ENCODE measurements around the gene MEGF11.
A peak's percentile ranks its signal among the peaks of the same experiment; 100 is the strongest.

Gene MEGF11

GRCh38 chr15:65952391-65953053 is 301.0 kb downstream of the MEGF11 start:
- DNase-seq (ENCODE audit: insufficient read length, low spot score) (no peak), FAIRE-seq (peak; percentile 38)
- TF ChIP-seq POLR2A (IDR thresholded peaks at IDR 0.05; ENCODE audit: low read depth, low read length) (no peak), POLR2AphosphoS5 (IDR thresholded peaks at IDR 0.05; ENCODE audit: low read depth, low read length) (no peak), POU2F2 (IDR thresholded peaks at IDR 0.05; ENCODE audit: low read depth, low read length) (no peak), TAF1 (IDR thresholded peaks at IDR 0.05; ENCODE audit: low read depth, low read length) (no peak), SPI1 (IDR thresholded peaks at IDR 0.05; ENCODE audit: low read depth, low read length) (no peak), PAX5 (IDR thresholded peaks at IDR 0.05; ENCODE audit: insufficient read depth, low read length, severe bottlenecking) (no peak)

- no peak for DNase-seq (ENCODE audit: insufficient read length, low spot score)
- TF ChIP-seq POLR2A (IDR thresholded peaks at IDR 0.05; ENCODE audit: low read depth, low read length): no peak
- TF ChIP-seq SPI1 (IDR thresholded peaks at IDR 0.05; ENCODE audit: low read depth, low read length): no peak
- no peak for TF ChIP-seq TAF1 (IDR thresholded peaks at IDR 0.05; ENCODE audit: low read depth, low read length)
- TF ChIP-seq POLR2AphosphoS5 (IDR thresholded peaks at IDR 0.05; ENCODE audit: low read depth, low read length): no peak
- TF ChIP-seq POU2F2 (IDR thresholded peaks at IDR 0.05; ENCODE audit: low read depth, low read length): no peak
- no peak for TF ChIP-seq PAX5 (IDR thresholded peaks at IDR 0.05; ENCODE audit: insufficient read depth, low read length, severe bottlenecking)
- FAIRE-seq: no peak
These were observed 302.5 kb downstream of the MEGF11 start for GRCh38 chr15:65951007-65951406.

- no peak for DNase-seq (ENCODE audit: insufficient read length, low spot score)
- TF ChIP-seq POU2F2 (IDR thresholded peaks at IDR 0.05; ENCODE audit: low read depth, low read length) (no peak), POLR2A (IDR thresholded peaks at IDR 0.05; ENCODE audit: low read depth, low read length) (no peak)
- no peak for FAIRE-seq
These were observed 304.1 kb downstream of the MEGF11 start for GRCh38 chr15:65949491-65949890.

- FAIRE-seq (no peak), DNase-seq (ENCODE audit: insufficient read length, low spot score) (no peak)
- TF ChIP-seq SPI1 (IDR thresholded peaks at IDR 0.05; ENCODE audit: low read depth, low read length): no peak
- TF ChIP-seq POLR2AphosphoS5 (IDR thresholded peaks at IDR 0.05; ENCODE audit: low read depth, low read length): no peak
- no peak for TF ChIP-seq POLR2A (IDR thresholded peaks at IDR 0.05; ENCODE audit: low read depth, low read length)
- TF ChIP-seq PAX5 (IDR thresholded peaks at IDR 0.05; ENCODE audit: insufficient read depth, low read length, severe bottlenecking): no peak
- no peak for TF ChIP-seq POU2F2 (IDR thresholded peaks at IDR 0.05; ENCODE audit: low read depth, low read length)
- no peak for TF ChIP-seq TAF1 (IDR thresholded peaks at IDR 0.05; ENCODE audit: low read depth, low read length)
These were observed 304.5 kb downstream of the MEGF11 start for GRCh38 chr15:65949011-65949410.

- no peak for TF ChIP-seq PAX5 (IDR thresholded peaks at IDR 0.05; ENCODE audit: insufficient read depth, low read length, severe bottlenecking)
- TF ChIP-seq POLR2AphosphoS5 (IDR thresholded peaks at IDR 0.05; ENCODE audit: low read depth, low read length): no peak
- TF ChIP-seq TAF1 (IDR thresholded peaks at IDR 0.05; ENCODE audit: low read depth, low read length): no peak
- no peak for TF ChIP-seq POU2F2 (IDR thresholded peaks at IDR 0.05; ENCODE audit: low read depth, low read length)
- TF ChIP-seq SPI1 (IDR thresholded peaks at IDR 0.05; ENCODE audit: low read depth, low read length): no peak
- TF ChIP-seq POLR2A (IDR thresholded peaks at IDR 0.05; ENCODE audit: low read depth, low read length): no peak
- FAIRE-seq (no peak), DNase-seq (ENCODE audit: insufficient read length, low spot score) (no peak)
These were observed 305.2 kb downstream of the MEGF11 start for GRCh38 chr15:65948383-65948782.

- DNase-seq (ENCODE audit: insufficient read length, low spot score) (no peak), FAIRE-seq (no peak)
- TF ChIP-seq POU2F2 (IDR thresholded peaks at IDR 0.05; ENCODE audit: low read depth, low read length) (no peak), PAX5 (IDR thresholded peaks at IDR 0.05; ENCODE audit: insufficient read depth, low read length, severe bottlenecking) (no peak), SPI1 (IDR thresholded peaks at IDR 0.05; ENCODE audit: low read depth, low read length) (no peak), POLR2AphosphoS5 (IDR thresholded peaks at IDR 0.05; ENCODE audit: low read depth, low read length) (no peak), TAF1 (IDR thresholded peaks at IDR 0.05; ENCODE audit: low read depth, low read length) (no peak), POLR2A (IDR thresholded peaks at IDR 0.05; ENCODE audit: low read depth, low read length) (no peak)
These were observed 306.5 kb downstream of the MEGF11 start for GRCh38 chr15:65947041-65947440.

- FAIRE-seq (no peak), DNase-seq (ENCODE audit: insufficient read length, low spot score) (no peak)
- TF ChIP-seq SPI1 (IDR thresholded peaks at IDR 0.05; ENCODE audit: low read depth, low read length): no peak
- no peak for TF ChIP-seq POU2F2 (IDR thresholded peaks at IDR 0.05; ENCODE audit: low read depth, low read length)
These were observed 307.9 kb downstream of the MEGF11 start for GRCh38 chr15:65945616-65946015.

GRCh38 chr15:65944404-65944803 is 309.1 kb downstream of the MEGF11 start:
- no peak for DNase-seq (ENCODE audit: insufficient read length, low spot score)
- TF ChIP-seq POLR2AphosphoS5 (IDR thresholded peaks at IDR 0.05; ENCODE audit: low read depth, low read length) (no peak), PAX5 (IDR thresholded peaks at IDR 0.05; ENCODE audit: insufficient read depth, low read length, severe bottlenecking) (no peak), SPI1 (IDR thresholded peaks at IDR 0.05; ENCODE audit: low read depth, low read length) (no peak), POLR2A (IDR thresholded peaks at IDR 0.05; ENCODE audit: low read depth, low read length) (no peak), TAF1 (IDR thresholded peaks at IDR 0.05; ENCODE audit: low read depth, low read length) (no peak), POU2F2 (IDR thresholded peaks at IDR 0.05; ENCODE audit: low read depth, low read length) (no peak)
- FAIRE-seq: no peak

- FAIRE-seq (no peak), DNase-seq (ENCODE audit: insufficient read length, low spot score) (no peak)
- TF ChIP-seq POLR2A (IDR thresholded peaks at IDR 0.05; ENCODE audit: low read depth, low read length): no peak
- TF ChIP-seq SPI1 (IDR thresholded peaks at IDR 0.05; ENCODE audit: low read depth, low read length): no peak
- no peak for TF ChIP-seq TAF1 (IDR thresholded peaks at IDR 0.05; ENCODE audit: low read depth, low read length)
- no peak for TF ChIP-seq POU2F2 (IDR thresholded peaks at IDR 0.05; ENCODE audit: low read depth, low read length)
- TF ChIP-seq PAX5 (IDR thresholded peaks at IDR 0.05; ENCODE audit: insufficient read depth, low read length, severe bottlenecking): no peak
- TF ChIP-seq POLR2AphosphoS5 (IDR thresholded peaks at IDR 0.05; ENCODE audit: low read depth, low read length): no peak
These were observed 311.1 kb downstream of the MEGF11 start for GRCh38 chr15:65942436-65942835.

- no peak for FAIRE-seq
These were observed 313.0 kb downstream of the MEGF11 start for GRCh38 chr15:65940618-65940909.

More at GRCh38 chr15:65940618-65940909, 313.0 kb downstream of the MEGF11 start:
- no peak for DNase-seq (ENCODE audit: insufficient read length, low spot score)
- no peak for TF ChIP-seq POU2F2 (IDR thresholded peaks at IDR 0.05; ENCODE audit: low read depth, low read length)
- no peak for TF ChIP-seq POLR2A (IDR thresholded peaks at IDR 0.05; ENCODE audit: low read depth, low read length)
- TF ChIP-seq TAF1 (IDR thresholded peaks at IDR 0.05; ENCODE audit: low read depth, low read length): no peak
- no peak for TF ChIP-seq PAX5 (IDR thresholded peaks at IDR 0.05; ENCODE audit: insufficient read depth, low read length, severe bottlenecking)
- no peak for TF ChIP-seq SPI1 (IDR thresholded peaks at IDR 0.05; ENCODE audit: low read depth, low read length)
- no peak for TF ChIP-seq POLR2AphosphoS5 (IDR thresholded peaks at IDR 0.05; ENCODE audit: low read depth, low read length)

Measured in GM12891 (cell line).